Middle frontal gyrus (tissue), 1 donor: ENCODE data around the gene IL5.

Experiments used
- DNase-seq: peaks from one replicate; pipeline ENCODE4 v3.0.0-alpha.2; 2015; ENCODE audit warnings: low spot score; ENCODE audit errors: extremely low spot score

Gene IL5

DNA sequence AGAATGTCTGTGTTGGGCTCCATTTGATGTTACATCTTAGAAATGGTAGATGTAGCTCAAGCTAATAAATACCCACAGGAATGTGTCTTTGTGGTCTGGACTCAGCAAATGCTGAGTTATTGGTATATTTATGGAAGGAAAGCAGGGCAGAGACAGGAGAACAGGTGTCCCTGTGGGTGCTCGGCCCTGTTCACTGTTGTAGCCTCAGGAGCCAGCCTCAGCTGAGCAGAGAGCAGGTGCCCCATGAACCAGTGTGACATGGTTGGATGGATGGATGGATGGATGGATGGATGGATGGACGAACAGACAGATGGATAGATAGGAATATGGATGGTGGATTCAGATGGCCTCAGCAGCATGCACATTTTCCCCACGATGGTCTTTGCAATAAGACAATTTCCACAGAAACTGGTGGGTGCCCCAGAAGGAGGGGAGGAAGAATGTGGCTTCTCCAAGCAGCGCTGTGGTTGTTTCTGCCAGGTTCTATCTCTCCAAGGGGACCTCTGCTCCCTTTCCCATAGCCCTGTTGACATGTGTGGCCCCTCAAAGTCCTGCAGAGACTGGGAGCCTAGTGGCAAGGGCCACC lies 44.5 kb downstream of the IL5 start:
- no peak for DNase-seq

DNA sequence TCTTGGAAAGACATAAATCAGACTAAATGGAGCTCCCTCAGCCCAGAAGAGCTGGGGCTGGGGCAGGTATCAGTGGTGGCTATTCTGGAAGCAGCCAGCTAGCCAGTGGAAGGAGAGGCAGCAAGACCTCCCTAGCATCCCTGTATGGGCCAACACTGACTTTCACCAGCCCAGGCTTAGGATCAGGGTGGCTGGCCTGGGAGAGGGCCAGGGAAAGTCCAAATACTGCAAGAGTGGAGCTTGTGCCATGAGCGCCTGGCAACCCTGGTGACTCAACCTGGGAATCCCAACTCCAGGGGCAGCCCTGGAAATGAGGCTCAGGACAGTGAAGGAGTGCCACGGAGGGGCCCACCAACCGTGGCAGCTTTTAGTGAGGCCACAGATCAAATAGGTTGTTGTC lies 45.2 kb downstream of the IL5 start:
- no peak for DNase-seq

DNA sequence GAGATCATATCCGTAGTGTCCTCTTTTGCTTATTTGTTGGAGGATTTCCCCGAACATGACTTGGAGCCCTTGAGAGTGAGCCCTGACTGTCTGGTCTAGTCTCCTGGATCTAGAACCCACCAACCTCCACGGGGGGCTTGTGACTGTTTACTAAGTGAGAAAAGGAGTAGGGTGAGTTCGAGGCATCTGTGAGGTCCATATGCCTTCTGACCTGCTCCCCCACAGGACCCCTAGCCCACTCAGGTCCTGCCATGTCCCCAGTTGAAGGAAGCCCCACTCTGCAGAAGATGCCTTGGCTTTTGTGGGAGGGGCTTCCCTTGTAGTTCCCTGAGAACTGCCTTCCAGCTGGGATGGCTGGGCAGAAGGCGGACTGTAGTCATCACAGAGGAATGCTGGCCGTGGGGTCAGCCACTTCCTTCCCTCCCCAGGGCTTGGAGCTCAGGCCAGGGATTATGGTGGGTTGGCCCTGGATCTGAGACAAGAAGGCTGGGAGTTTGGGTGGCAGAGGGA lies 45.8 kb downstream of the IL5 start:
- DNase-seq = no peak

DNA sequence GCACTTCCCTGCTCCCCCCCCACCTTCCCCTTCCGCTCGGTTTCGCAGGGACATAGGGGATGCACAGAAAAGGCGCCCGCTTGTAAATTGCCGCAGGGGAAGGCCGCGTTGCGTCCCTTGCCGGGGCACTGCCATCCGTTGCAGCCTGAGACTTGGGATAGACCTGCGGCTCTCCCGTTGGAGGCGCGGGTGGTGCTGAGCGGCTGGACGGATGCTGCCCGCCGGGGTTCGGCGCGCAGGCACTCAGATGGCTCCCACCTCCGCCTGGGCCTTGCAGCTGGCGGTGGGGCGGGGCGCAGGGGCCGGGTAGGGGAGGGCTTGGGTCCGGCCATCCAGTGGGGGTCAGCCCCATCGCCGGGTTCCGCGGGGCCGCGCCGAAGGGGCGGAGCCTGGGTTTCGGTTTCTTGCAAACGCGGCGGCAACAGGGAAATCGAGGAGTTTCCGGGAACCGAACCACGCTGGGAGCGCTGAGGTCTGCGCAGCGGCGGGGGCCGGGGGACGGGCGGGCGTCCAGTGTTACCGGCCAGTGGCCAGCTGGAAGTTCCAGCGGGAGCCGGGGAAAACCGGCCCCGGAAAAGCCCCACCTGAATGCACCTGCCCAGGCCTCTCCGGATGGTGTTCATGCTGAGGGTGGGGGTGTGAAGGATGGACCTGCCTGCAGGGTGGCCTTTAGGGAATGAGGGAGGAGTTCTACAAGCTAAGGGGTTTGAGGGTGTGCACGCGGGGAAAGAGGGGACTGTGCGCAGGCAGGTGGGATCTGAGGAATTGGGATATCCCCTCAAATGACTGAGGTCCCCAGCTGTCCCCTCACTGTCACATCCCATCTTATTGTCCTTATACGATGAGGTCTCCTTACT lies 46.5 kb downstream of the IL5 start:
- no peak for DNase-seq

DNA sequence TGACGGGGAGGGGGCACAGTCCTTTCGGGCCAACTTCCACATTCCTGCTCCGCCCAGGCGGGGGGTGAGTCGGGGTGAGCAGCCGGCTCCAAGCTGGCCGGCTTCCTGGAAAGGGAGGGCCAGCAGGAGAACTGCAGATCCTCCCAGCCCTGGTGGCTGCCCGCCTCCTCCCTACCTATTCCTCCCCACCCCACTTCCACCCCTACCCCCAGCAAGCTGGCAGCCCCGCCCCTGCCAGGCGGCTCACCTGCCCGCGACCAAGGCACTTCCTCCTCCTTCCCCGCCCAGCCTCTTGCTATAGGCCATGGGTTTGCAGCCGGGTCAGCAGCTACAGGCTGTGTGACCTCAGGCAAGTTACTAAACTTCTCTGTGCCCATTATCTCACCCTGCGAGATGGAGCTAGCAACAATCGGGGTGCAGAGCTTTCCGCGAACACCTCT lies 47.1 kb downstream of the IL5 start:
- no peak for DNase-seq

DNA sequence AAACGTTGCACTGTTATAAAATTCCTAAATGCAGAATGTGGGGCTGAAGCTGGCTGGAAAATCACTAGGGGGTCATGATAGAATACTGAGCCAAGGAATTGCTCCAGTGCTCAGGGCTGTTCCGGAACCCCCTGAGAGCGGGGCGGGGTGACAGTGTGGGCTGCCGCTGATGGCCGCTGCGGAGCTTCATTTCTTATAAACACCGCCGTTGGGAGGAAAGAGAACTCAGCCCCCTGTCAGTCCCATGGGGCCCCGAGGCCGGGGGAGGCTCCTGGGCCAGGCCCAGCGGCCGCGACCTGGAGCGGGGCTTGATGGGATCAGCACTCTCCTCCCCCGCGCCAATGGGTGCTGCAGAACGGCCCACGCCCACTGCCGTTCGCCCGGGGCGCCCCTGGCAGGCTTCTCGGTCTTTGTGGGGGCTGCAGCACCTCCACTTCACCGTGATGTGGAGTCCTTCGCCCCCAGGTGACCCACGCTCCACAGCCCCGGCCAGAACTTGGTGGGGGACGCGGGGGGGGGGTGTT lies 47.6 kb downstream of the IL5 start:
- no peak for DNase-seq

DNA sequence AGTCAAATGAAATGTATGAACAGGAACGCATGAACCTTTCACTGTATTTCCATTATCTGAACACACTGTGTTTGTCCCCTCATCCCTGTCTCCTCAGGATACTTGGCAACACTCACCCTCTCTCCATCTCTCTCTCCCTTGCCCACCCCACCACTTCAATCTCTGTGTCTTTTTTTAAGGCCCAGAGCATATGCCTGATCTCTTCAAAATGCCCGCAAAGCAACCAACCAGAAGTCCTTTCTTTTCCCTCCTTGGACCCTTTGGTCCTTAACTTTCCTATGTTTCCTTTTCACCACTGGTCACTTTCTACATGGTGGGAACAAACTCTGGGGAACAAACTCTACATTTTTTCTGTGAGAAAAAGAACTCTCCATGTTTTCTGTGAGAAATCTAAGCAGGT lies 49.5 kb downstream of the IL5 start:
- DNase-seq = no peak

DNA sequence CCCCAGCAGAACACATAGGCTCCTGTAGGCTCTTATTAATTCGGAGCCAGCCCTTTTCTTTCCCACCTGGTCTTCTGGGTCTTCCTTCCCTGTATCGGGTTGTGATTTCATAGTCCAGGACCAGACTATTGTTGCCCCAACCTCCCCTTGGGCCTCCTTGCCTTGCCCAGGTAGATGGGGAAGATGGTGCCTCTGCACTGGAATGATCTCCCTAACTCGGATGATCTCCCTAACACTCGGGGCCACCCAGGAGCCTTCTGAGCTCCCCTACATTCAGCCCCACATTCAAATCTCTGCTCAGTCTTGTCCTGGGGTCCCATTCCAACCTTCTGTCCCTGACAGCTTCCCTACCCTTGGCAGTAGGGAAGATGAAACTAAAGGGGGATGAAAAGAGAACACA lies 50.1 kb downstream of the IL5 start:
- no peak for DNase-seq

DNA sequence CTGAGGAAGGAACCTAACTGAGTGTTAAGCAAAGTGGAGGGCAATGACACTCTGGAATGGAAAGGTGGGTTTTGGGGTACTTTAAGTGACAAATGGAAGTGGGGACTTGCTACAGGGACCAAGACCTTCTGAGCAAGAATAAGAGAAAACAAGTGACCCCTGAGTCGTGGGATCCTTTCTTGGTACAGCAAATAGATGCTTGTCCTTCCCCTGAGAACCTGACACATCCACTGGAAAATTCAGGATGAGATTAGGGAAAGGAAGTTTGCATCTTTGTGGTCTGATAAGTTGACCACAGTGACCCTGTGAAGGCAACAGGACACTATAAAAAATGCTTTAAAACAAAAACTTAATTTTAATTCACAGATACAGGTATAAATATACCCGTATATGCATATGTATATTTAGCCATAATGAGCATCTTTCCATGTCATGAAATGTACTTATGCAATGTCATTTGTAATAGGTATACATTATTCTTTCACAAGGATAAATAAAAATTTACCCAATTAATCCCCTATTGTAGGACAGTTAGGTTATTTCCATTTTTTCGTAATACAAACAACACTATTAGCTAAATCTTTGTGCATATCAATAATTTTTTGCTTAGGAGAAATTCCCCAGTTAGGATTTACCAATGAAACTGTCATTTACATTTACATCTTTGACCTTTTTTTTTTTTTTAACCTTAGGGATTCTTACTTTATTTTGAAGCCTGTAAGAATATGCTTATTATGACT lies 50.8 kb downstream of the IL5 start:
- no peak for DNase-seq
